GM18868 (cell line): ENCODE data around the gene FNDC7.
"Not testable (repeated sequence)": the region's sequence is repeated elsewhere in the genome, so short reads cannot be mapped to it uniquely, and the experiment has no call there.

Experiments used
- ATAC-seq: cut with Tn5 transposase; IDR thresholded peaks from one replicate; pipeline ENCODE4 v1.9.1; 2021; ENCODE audit warnings: mild to moderate bottlenecking, moderate library complexity; ENCODE audit not compliant: unreplicated experiment

Gene FNDC7

DNA sequence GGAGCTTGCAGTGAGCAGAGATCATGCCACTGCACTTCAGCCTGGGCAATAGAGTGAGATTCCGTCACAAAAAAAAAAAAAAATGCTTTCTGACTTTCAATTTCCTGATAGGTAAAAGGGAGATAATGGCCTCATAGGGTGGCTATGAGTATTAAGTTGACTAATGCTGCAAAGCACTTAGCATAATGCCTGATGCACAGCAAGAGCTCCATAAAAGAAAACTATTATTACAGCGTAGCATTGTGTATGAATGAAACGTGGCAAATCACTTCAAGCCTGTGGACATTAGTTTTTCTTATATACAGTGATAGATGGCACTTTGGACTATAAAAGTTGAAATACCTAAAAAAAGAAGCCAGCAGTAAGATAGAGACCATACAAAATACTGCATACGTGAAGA lies 16.8 kb downstream of the FNDC7 start:
- ATAC-seq = no peak

- ATAC-seq = no peak
Measured at GRCh38 chr1:108732398-108732797, 19.7 kb downstream of the FNDC7 start.

DNA sequence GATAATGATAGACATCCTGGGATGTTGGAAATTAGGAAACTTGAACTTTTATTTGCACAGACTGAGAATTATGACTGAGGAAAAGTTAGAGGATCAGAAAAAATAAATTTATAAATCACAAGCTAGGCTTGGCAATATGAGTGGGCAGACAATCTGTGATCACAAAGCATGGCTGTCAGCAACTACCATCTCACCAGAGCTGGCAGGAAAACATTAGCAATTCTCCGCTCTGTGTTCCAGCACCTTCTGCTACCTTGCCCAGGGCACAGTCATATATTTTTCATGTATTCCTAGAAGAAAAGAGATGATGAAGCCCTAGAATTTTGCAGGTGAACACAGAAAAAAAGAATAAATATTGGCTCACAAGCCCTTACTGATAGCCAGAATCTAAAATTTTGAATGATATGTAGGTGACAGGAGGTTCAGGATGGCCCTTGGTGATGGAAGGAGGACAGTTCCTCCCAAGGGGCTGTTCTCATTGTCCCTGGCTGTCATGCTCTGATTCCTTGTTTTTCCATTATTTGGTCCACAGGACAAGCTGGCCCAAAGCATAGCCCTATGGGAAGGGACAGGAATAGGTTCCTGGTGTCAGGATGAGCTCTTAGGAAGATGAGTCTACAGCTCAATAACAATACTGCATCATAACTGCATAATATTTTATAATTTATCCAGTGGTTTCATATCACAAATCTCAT lies 21.6 kb downstream of the FNDC7 start:
- no peak for ATAC-seq

- ATAC-seq = no peak
Measured at GRCh38 chr1:108742253-108742652, 29.5 kb downstream of the FNDC7 start.

GRCh38 chr1:108745980-108746381 lies 33.3 kb downstream of the FNDC7 start:
- ATAC-seq = no peak

GRCh38 chr1:108746382-108747170 lies 33.9 kb downstream of the FNDC7 start, which contains the start of gene STXBP3:
STXBP3 (plus strand) TSS chr1:108746674; CDS start chr1:108746738, 64 bp downstream.
- ATAC-seq = peak; percentile 88

GRCh38 chr1:108747171-108747850 lies 34.6 kb downstream of the FNDC7 start:
- ATAC-seq = peak; percentile 31

- no peak for ATAC-seq
Measured at GRCh38 chr1:108747898-108748297, 35.2 kb downstream of the FNDC7 start.

- ATAC-seq = no peak
Measured at GRCh38 chr1:108749081-108749480, 36.4 kb downstream of the FNDC7 start.

DNA sequence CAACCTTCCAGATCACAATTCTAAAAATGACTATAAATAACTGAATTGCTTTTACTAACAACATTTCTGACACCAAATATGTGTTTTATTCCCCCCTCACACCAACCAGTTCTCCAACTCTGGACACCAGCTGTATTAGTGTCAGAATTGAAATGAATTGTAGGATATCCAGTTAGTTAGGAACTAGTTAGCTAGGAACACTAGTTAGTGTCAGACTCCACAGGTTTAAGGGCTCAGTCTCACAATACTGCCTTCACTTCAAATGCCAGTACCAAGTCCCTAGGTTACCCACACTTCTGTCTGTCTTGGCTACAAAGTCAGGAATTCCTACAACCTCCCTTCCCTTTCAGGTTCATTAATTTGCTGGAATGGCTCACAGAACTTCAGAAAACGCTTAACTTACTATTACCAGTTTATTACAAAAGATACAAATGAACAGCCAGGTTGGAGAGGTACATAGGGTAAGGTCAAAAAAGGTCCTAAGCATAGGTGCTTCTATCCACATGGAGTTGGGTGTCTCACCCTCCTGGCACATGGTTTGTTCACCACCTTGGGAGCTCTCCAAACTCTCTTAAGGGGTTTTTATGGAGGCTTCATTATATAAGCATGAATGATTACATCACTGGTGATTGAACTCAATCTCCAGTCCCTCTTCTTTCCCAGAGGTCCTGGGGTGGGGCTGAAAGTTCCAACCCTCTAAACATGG lies 37.9 kb downstream of the FNDC7 start:
- no peak for ATAC-seq

- ATAC-seq = no peak
Measured at GRCh38 chr1:108753363-108753762, 40.7 kb downstream of the FNDC7 start.

- no peak for ATAC-seq
Measured at GRCh38 chr1:108758796-108759195, 46.1 kb downstream of the FNDC7 start.

- no peak for ATAC-seq
Measured at GRCh38 chr1:108767115-108767514, 54.4 kb downstream of the FNDC7 start.

GRCh38 chr1:108767708-108768107 lies 55.0 kb downstream of the FNDC7 start:
- no peak for ATAC-seq

GRCh38 chr1:108777839-108778238 lies 65.1 kb downstream of the FNDC7 start:
- ATAC-seq = no peak

DNA sequence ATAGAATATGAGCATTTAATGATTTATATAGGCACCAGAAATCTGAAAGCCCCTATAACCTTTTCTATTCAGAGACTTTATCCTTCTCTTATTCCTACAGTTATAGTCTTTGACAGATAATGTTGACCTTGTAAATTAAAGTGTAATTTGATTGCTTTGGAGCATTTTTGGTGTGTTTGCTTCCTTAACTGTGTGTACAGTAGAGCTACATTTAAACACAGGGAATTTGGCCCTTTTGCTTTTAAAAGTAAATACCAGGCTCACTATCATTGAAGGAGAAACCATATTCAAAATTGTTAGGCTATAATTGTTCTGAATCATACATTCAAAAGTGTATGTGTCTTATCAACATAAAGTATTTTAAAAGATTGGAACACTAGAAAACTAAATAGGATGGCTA lies 66.7 kb downstream of the FNDC7 start:
- no peak for ATAC-seq

GRCh38 chr1:108780937-108781574 lies 68.3 kb downstream of the FNDC7 start:
- ATAC-seq = no peak

- ATAC-seq = not testable (repeated sequence)
Measured at GRCh38 chr1:108781575-108781944, 68.9 kb downstream of the FNDC7 start.

DNA sequence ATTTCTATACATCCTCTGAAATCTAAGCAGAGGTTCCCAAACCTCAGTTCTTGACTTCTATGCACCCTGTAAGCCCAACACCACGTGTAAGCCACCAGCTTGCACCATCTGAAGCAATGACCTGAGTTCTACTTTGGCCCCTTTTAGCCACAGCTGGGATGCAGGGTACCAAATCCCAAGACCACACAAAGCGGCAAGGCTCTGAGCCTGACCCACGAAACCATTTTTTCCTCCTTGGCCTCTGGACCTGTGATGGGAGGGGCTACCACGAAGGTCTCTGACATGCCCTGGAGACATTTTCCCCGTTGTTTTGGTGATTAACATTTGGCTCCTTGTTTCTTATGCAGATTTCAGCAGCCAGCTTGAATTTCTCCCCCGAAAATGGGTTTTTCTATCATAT lies 72.6 kb downstream of the FNDC7 start:
- no peak for ATAC-seq

GRCh38 chr1:108785880-108786279 lies 73.2 kb downstream of the FNDC7 start:
- ATAC-seq = no peak

GRCh38 chr1:108791790-108792189 lies 79.1 kb downstream of the FNDC7 start:
- no peak for ATAC-seq
